Activated naive CD8-positive, alpha-beta T cell treated with anti-CD3 and anti-CD28 coated beads, Interleukin-2, amount 50 U/mL, for 24 hours (primary cell): ENCODE results near the gene MYO15B.

ENCODE experiments used
- ATAC-seq: fragments of 150-1000 bp; cut with Tn5 transposase; one replicate; pipeline ENCODE4 v1.10.0; 2021
- DNase-seq: peaks from one replicate; pipeline ENCODE4 v3.0.0; 2021
- H3K27ac Mint-ChIP-seq: one replicate; pipeline ENCODE4 v1.8.0; 2021; ENCODE audit warnings: mild to moderate bottlenecking, mixed read lengths
- H3K27me3 Mint-ChIP-seq: one replicate; pipeline ENCODE4 v1.8.0; 2021; ENCODE audit warnings: mixed read lengths
- H3K36me3 Mint-ChIP-seq: one replicate; pipeline ENCODE4 v1.8.0; 2021; ENCODE audit warnings: low read depth, mixed read lengths
- H3K4me1 Mint-ChIP-seq: one replicate; pipeline ENCODE4 v1.8.0; 2021; ENCODE audit warnings: mixed read lengths
- H3K4me3 Mint-ChIP-seq: one replicate; pipeline ENCODE4 v1.8.0; 2021; ENCODE audit warnings: mild to moderate bottlenecking, moderate library complexity, mixed read lengths
- H3K9me3 Mint-ChIP-seq: one replicate; pipeline ENCODE4 v1.8.0; 2021; ENCODE audit warnings: mixed read lengths

MYO15B gene

DNA sequence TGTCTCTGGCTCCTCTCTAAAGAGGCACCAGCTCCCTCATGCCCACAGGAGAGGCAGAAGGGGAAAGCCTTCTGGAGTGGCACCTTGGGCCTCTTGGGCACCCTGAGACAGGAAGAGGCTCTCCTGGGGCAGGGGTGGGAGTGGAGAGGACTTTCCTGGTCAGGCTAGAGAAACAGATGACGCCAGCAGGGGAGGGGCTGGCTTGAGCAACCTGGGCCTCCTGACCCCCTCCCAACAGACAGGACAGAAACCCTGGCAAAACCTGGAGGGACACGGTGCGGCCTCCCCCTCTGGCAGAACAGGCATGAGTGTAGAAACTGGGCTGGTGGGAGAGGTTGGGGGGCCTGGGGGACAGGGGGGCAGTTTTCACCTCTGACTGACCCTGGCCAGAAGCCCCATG is 51.7 kb downstream of the MYO15B start:
- H3K27me3 Mint-ChIP-seq: no peaks in the 10 kb centered on the region

DNA sequence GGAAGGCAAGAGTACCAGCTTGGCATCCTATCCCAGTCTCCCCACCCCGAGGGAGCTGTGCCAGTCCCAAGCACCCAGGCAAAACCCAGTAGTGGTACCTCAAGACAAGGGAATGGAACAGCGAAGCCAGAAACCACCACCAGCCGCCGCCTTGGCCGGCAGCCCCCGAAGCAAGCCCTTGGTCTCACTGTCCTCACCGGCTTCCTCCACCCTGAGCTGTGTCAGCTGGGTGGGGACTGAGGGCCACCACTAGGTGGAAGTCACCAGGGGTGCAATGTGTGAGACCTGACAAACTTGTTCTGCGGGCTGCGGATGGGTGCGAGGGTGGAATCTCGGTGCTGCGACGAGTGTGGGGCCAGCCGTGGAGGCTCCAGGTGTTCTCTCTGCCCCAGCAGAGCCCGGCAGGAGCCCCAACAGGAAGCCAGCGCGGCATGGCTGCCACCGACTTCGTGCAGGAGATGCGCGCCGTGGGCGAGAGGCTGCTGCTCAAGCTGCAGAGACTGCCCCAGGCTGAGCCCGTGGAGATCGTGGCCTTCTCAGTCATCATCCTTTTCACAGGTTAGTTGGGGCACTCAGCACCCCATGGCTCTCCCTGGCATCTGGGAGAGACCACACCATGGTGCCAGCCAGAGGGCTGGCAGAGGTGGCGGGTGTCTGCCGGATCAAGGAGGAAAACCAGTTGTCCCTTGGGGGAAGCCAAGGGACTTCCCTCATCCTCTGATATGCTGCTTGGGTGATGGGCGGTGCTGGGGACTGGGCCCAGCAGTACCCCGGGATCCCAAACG is 52.4 kb downstream of the MYO15B start:
- DNase-seq (no peak), ATAC-seq (no peak)
- Mint-ChIP-seq H3K9me3 (no peaks in the 10 kb centered on the region), H3K4me3 (no peak overlapping the region), H3K36me3 (no peaks in the 10 kb centered on the region), H3K27me3 (no peaks in the 10 kb centered on the region), H3K27ac (no peak overlapping the region), H3K4me1 (no peaks in the 10 kb centered on the region)

More for the DNA sequence above, 51.7 kb downstream of the MYO15B start:
- no peaks in the 10 kb centered on the region for H3K9me3 Mint-ChIP-seq
- H3K36me3 Mint-ChIP-seq: no peaks in the 10 kb centered on the region
- H3K4me3 Mint-ChIP-seq: no peak overlapping the region
- DNase-seq (no peak), ATAC-seq (no peak)
- H3K27ac Mint-ChIP-seq: no peak overlapping the region
- H3K4me1 Mint-ChIP-seq: no peaks in the 10 kb centered on the region

DNA sequence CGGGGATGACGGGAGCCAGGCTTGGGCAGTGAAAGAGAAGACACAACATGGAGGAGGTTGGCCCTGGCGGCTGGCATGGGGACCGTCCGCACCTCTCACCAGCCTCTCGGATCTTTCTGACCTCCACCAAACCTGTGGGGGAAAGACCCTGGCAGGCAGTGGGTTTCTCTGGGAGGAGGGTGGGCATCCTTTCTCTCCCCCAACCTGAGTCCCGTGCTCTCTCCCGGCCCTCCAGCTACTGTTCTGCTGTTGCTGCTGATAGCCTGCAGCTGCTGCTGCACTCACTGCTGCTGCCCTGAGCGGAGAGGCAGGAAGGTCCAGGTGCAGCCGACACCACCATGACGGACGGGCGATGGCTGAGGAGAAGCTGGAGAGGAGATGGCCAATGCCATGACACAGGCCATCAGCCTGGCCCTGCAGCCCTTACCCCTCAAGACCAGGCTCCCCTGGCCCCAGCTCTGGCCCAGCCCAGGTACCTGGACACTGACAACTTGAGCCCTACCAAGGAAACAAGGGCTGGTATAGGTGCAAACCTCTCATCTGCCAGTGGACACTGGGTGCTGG is 53.0 kb downstream of the MYO15B start:
- Mint-ChIP-seq H3K4me3 (no peak overlapping the region), H3K36me3 (no peaks in the 10 kb centered on the region), H3K9me3 (no peaks in the 10 kb centered on the region), H3K27me3 (no peaks in the 10 kb centered on the region), H3K27ac (no peak overlapping the region), H3K4me1 (peaks cover 4% of the 10 kb centered on the region)
- ATAC-seq (no peak), DNase-seq (no peak)

DNA sequence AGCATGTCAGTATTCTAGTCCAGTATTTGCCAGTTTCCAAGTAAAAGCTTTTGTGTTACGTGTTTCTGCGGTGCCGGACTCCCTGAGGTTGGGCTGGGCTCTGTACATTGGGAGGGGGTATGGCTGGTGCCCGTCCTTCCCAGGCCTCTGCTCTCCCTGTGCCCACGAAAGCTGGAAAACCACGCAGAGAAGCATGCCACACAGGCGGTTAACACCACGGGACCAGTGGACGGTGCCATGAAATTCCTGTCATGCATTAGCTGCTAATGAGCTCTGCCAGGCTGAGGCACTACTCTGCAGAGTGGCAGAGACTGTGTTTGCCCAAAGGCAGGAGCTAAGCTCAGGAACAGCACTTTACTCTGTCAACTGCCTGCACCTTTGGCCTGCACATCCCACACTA is 53.7 kb downstream of the MYO15B start:
- H3K4me3 Mint-ChIP-seq: no peak overlapping the region
- no peak overlapping the region for H3K27ac Mint-ChIP-seq
- H3K27me3 Mint-ChIP-seq: no peaks in the 10 kb centered on the region
- DNase-seq (no peak), ATAC-seq (no peak)
- no peaks in the 10 kb centered on the region for H3K36me3 Mint-ChIP-seq
- no peaks in the 10 kb centered on the region for H3K9me3 Mint-ChIP-seq
- H3K4me1 Mint-ChIP-seq: peaks cover 9% of the 10 kb centered on the region

DNA sequence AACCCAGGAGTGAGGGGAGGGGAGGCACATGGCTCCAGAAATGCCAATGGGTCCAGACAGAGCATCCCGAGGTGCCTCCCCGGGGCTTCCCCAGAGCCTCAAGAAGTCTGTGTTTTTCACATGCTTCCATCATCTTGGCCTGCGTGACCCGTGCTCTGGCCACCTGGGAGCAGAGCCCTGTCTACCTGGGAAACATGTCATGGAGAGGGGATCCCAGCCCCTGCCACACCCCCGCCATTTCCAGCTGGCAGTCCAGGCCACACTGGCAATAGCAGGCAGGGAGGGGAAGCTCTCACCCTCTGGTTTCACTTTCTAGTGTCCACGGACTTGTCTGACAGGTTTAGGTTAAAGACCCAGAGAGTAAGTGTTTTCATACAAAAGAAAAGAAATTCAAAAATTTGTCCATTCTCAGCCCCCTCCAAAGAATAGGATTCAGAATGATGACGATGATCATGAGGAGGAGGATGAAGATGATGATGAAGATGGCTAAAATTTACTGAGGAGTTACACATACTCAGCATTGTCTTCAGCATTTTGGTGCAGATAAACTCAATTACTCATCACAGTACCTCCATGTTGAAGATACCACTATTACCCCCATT is 54.7 kb downstream of the MYO15B start:
- no peak overlapping the region for H3K4me3 Mint-ChIP-seq
- DNase-seq (no peak), ATAC-seq (no peak)
- H3K27me3 Mint-ChIP-seq: no peaks in the 10 kb centered on the region
- H3K9me3 Mint-ChIP-seq: no peaks in the 10 kb centered on the region
- no peaks in the 10 kb centered on the region for H3K36me3 Mint-ChIP-seq
- no peak overlapping the region for H3K27ac Mint-ChIP-seq
- H3K4me1 Mint-ChIP-seq: peaks cover 9% of the 10 kb centered on the region

DNA sequence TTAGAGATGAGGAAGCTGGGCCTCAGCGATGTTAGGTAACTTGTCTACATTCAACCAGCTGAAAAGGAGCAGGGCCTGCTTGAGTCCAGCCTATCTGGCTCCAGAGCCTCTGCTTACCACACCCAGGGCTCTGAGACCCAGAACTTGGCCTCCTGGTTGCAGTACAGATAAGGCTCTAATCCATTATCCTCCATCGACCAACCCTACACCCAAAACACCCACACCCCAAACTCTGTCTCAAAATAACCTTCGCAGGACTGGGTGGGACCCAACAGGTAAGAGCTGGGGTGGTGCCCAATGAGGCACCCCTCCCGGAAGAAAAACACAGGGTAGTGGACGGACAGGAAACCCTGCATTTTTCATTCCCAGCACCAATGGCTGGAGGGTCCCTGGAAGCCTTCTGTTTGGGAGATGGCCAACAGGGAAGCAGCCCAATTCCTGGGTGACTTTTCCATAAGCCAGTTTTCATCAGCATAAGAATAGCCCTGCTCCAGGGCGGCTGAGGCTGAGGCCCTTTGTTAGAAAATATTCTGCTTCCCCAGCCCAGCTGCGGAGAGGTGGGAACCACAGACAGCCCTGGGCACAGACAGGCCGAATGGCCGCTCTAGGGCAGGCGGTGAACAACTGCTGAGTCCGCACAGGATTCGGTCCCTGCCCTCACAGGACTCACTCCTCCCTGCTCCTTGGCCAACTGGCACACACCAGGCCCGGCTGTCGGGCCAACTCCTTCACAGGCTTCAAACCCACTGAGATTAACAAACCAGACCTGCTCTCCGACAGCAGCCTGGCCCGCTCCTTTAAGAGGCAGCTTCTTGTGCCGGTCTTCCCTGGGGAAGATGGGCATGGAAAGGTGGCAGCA is 55.4 kb downstream of the MYO15B start:
- Mint-ChIP-seq H3K9me3 (no peaks in the 10 kb centered on the region), H3K27ac (no peak overlapping the region), H3K4me1 (peaks cover 9% of the 10 kb centered on the region), H3K4me3 (no peak overlapping the region), H3K27me3 (no peaks in the 10 kb centered on the region), H3K36me3 (no peaks in the 10 kb centered on the region)
- ATAC-seq: no peak
- DNase-seq: no peak

DNA sequence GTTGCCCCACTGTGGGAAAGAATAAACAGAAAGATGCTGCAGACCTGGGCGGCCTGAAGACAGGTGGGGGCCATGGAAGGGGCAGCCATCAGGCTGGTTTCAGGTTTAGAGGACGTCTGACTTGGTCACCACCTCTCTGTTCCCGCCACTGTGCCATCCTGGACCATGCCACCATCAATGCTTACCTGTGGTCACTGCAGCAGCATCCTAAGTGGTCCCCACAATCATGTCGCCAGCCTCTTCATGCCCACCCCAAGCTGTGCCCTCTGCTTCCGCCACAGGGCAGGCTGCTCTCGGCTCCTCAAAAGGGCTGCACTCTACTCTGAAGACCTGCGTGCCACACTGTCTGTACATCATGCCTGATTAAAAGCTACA is 56.0 kb downstream of the MYO15B start:
- no peaks in the 10 kb centered on the region for H3K27me3 Mint-ChIP-seq
- no peak for DNase-seq
- H3K4me3 Mint-ChIP-seq: no peak overlapping the region
- H3K36me3 Mint-ChIP-seq: no peaks in the 10 kb centered on the region
- H3K27ac Mint-ChIP-seq: no peak overlapping the region
- ATAC-seq: no peak
- peaks cover 9% of the 10 kb centered on the region for H3K4me1 Mint-ChIP-seq
- no peaks in the 10 kb centered on the region for H3K9me3 Mint-ChIP-seq

DNA sequence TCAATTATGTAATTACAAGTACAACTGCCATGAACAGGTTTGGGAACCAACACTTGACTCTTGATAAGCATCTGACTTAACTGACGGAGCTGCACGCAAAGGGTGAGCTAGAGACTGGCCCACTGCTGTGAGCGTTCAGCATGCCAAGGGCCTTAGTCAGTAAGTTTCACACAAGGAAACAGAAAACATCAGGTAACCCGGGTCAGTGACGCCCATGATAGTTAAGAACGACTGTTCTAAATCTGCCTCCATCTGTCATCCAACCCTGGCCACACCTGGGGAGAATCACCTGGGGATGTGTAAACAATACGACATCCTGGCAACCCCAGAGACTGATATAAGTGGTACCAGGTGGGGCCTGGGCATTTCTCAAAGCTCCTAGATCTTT is 57.9 kb downstream of the MYO15B start:
- H3K27ac Mint-ChIP-seq: no peak overlapping the region
- peaks cover 5% of the 10 kb centered on the region for H3K36me3 Mint-ChIP-seq

DNA sequence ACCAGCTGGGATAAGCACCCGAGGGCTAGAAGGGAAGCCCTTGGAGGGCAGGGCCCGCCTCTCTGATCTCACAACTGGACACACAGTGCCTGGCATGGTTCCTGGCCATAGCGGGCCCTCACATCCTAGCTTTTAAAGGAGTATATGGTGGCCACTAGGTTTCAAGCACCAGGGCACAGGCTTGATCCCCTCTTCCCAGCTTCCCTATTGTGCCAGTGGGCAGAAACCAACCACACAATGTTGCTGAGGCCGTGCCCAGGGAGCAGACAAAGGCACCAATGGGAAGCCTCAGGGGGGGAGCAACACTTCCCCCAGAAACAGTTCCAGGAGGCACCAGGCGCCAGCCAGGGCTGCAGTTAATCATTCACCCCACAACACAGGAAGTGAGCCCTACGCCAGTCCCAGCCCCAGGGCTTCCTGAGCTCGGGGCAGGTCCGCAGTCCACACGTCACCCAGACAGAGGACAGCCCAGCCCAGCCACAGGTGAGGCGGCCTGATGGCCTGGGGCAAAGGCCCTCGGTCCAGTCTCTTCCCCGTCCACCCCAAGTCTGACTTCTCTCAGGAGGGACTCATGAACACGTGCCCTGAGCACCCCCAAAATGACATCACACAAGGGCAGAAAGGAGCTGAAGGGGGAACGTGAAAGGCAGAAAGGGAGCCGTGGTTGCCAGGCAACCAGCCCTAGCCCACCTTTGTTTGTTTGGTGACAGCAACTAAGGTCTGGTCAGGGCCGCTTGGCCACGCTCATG is 58.5 kb downstream of the MYO15B start:
- peak; percentile 72 for ATAC-seq
- H3K27ac Mint-ChIP-seq: peak overlapping the region; percentile 62
- H3K4me3 Mint-ChIP-seq: no peak overlapping the region
- H3K9me3 Mint-ChIP-seq: no peaks in the 10 kb centered on the region
- H3K27me3 Mint-ChIP-seq: no peaks in the 10 kb centered on the region
- H3K4me1 Mint-ChIP-seq: peaks cover 9% of the 10 kb centered on the region
- peak; percentile 8 for DNase-seq
- H3K36me3 Mint-ChIP-seq: peaks cover 5% of the 10 kb centered on the region

More for the DNA sequence above, 57.9 kb downstream of the MYO15B start:
- ATAC-seq: no peak
- DNase-seq: no peak
- H3K9me3 Mint-ChIP-seq: no peaks in the 10 kb centered on the region
- no peak overlapping the region for H3K4me3 Mint-ChIP-seq
- H3K4me1 Mint-ChIP-seq: peaks cover 9% of the 10 kb centered on the region
- H3K27me3 Mint-ChIP-seq: no peaks in the 10 kb centered on the region

DNA sequence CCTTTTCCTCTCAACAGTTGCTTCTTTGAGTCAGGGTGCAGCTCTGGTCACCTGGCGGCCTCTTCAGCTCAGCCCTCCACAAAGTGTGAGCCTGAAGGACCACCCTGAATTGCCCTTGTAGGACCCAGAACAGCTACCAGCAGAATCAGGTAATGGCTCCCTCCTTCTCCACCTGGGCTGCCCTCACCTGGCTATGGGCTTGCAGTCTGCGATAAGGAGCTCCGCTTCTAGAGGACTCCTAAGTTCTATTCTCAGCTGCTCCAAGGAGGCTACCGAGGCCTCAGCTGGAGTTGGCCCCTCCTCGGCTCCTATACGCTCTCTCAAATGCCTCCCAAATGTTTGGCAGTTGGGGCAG is 59.0 kb downstream of the MYO15B start:
- peaks cover 9% of the 10 kb centered on the region for H3K4me1 Mint-ChIP-seq
- ATAC-seq (no peak), DNase-seq (no peak)
- H3K27ac Mint-ChIP-seq: no peak overlapping the region
- peaks cover 5% of the 10 kb centered on the region for H3K36me3 Mint-ChIP-seq
- H3K4me3 Mint-ChIP-seq: no peak overlapping the region
- H3K9me3 Mint-ChIP-seq: no peaks in the 10 kb centered on the region
- no peaks in the 10 kb centered on the region for H3K27me3 Mint-ChIP-seq

DNA sequence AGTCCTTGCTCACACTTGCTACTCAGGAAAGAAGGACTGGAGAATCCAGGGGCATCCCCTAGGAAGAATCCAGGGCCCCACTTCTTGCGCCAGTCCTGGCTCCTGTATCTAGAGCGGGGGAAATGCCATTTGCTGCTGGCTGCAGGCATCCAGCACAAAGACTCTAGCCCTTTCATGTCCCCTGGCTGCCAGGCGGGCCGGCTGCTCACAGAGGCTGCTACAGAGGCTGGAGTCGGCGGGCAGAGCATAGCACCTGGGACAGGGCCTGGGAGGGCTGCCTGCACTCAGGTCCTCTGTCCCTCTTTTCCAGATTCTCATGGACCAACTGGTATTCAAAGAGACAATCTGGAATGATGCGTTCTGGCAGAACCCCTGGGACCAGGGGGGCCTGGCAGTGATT is 59.5 kb downstream of the MYO15B start:
- H3K27me3 Mint-ChIP-seq: no peaks in the 10 kb centered on the region
- no peak overlapping the region for H3K27ac Mint-ChIP-seq
- DNase-seq: no peak
- H3K36me3 Mint-ChIP-seq: peaks cover 5% of the 10 kb centered on the region
- no peak for ATAC-seq
- no peaks in the 10 kb centered on the region for H3K9me3 Mint-ChIP-seq
- peaks cover 9% of the 10 kb centered on the region for H3K4me1 Mint-ChIP-seq
- no peak overlapping the region for H3K4me3 Mint-ChIP-seq

DNA sequence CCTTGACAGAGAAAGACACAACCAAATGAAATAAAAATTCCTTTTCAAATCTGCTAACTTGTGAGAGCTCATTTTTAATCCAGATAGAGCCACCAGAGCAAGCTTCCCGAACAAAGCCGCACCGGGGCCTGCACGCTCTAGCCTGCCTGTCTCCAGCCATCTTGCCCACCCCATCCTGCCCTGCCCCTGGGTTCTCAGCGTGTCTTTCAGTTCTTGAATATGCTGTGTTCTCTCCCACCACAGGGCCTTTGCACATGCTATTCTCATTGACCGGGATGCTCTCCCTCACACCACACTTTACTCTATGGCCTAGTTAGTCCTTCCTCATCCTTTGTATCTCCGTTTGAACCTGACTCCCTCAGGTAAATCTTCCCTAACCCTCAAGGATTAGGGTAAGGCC is 60.3 kb downstream of the MYO15B start:
- Mint-ChIP-seq H3K4me1 (peaks cover 11% of the 10 kb centered on the region), H3K9me3 (no peaks in the 10 kb centered on the region), H3K4me3 (no peak overlapping the region), H3K27ac (no peak overlapping the region), H3K36me3 (peaks cover 5% of the 10 kb centered on the region), H3K27me3 (no peaks in the 10 kb centered on the region)
- ATAC-seq (no peak), DNase-seq (no peak)

DNA sequence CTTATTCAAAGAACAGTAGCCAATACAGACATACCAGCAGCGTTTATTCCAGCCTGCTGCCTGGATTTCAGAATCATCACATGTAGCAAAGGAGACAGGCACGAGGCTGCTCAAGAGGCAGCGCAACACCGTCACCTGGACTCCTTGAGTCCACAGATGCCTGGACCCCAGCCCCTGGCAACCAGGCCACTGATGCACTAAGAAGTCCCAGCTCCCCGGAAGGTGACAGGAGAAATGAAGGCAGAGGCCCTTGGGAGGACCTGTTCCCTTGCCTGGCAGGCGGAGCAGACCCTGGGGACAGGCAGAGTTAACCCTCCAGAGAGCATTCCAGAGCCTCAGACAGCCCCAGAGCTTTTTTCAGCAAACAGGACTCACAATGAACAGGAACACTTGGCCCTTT is 62.1 kb downstream of the MYO15B start:
- H3K36me3 Mint-ChIP-seq: peaks cover 5% of the 10 kb centered on the region
- no peaks in the 10 kb centered on the region for H3K9me3 Mint-ChIP-seq
- ATAC-seq: no peak
- H3K27me3 Mint-ChIP-seq: no peaks in the 10 kb centered on the region
- H3K4me1 Mint-ChIP-seq: peaks cover 14% of the 10 kb centered on the region
- H3K27ac Mint-ChIP-seq: no peak overlapping the region
- no peak for DNase-seq
- H3K4me3 Mint-ChIP-seq: no peak overlapping the region

DNA sequence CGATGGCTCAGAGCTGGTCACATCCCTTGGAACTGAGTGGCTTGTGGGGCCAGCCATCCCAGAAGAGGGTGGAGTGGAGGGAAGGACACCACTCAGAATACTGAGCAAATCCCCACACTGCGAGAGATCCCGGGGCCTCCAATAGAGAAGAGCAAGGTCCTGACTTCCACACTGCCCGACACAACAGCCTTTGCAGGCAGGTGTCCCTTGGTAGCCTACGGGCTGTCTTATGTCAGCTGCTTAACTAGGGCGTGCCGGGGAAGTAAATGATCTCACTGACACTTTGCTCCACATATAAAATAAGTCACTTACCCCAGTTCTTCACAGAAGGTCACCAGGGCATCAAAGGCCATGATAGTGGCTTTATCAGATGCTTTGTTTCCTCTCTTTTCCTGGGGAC is 63.3 kb downstream of the MYO15B start:
- H3K4me1 Mint-ChIP-seq: peaks cover 8% of the 10 kb centered on the region
- ATAC-seq (no peak), DNase-seq (no peak)
- no peak overlapping the region for H3K4me3 Mint-ChIP-seq
- H3K36me3 Mint-ChIP-seq: peaks cover 5% of the 10 kb centered on the region
- H3K27ac Mint-ChIP-seq: no peak overlapping the region
- H3K9me3 Mint-ChIP-seq: no peaks in the 10 kb centered on the region
- no peaks in the 10 kb centered on the region for H3K27me3 Mint-ChIP-seq
